WTC11 (cell line): ENCODE measurements around the gene FREM2. TPM values are rescaled to one million over a fixed set of nuclear protein-coding genes. Genes with fewer than 3 reads are reported as not detected.

ENCODE experiments used
- ATAC-seq: fragments of 200-7000 bp; cut with Tn5 transposase; 2 replicates; pipeline ENCODE4 v1.10.0; 2021; ENCODE audit warnings: mild to moderate bottlenecking, moderate library complexity
- CTCF ChIA-PET: fragments of 300-600 bp; sonication (Branson Sonifier 250); formaldehyde crosslinking; loops from one replicate; lab custom pipeline; 2021; ENCODE audit warnings: antibody characterized with exemption; lab: Charles Lee
- POLR2A ChIA-PET: fragments of 350-600 bp; sonication (Branson Sonifier 250); formaldehyde crosslinking; loops from one replicate; lab custom pipeline; 2021; ENCODE audit warnings: antibody characterized with exemption; lab: Charles Lee
- DNase-seq: peaks from one replicate; pipeline ENCODE4 v3.0.0; 2021; ENCODE audit warnings: low spot score
- H3K27ac Mint-ChIP-seq: 2 replicates; pipeline ENCODE4 v1.8.0; 2021; ENCODE audit warnings: mixed read lengths
- H3K27me3 Mint-ChIP-seq: 2 replicates; pipeline ENCODE4 v1.8.0; 2021; ENCODE audit warnings: low read depth, mild to moderate bottlenecking, moderate library complexity, mixed read lengths
- H3K36me3 Mint-ChIP-seq: 2 replicates; pipeline ENCODE4 v1.8.0; 2021; ENCODE audit warnings: mixed read lengths
- H3K4me1 Mint-ChIP-seq: 2 replicates; pipeline ENCODE4 v1.8.0; 2022; ENCODE audit warnings: mixed read lengths
- H3K4me3 Mint-ChIP-seq: 2 replicates; pipeline ENCODE4 v1.8.0; 2021; ENCODE audit warnings: mild to moderate bottlenecking, moderate library complexity, mixed read lengths
- H3K9me3 Mint-ChIP-seq: 2 replicates; pipeline ENCODE4 v1.8.0; 2021; ENCODE audit warnings: mixed read lengths
- ATF1 ChIP-seq: sonication (generic); formaldehyde crosslinking; IDR thresholded peaks from 2 replicates; pipeline ENCODE4 v1.8.1; 2023; ENCODE audit warnings: mild to moderate bottlenecking, moderate library complexity, missing genetic modification reagents
- CREB1 ChIP-seq: sonication (generic); formaldehyde crosslinking; IDR thresholded peaks from 2 replicates; pipeline ENCODE4 v1.8.0; 2023; ENCODE audit warnings: mild to moderate bottlenecking, missing genetic modification reagents
- EMX1 ChIP-seq: fragments of 250-450 bp; sonication (Bioruptor Pico); IDR thresholded peaks from 2 replicates; pipeline ENCODE4 v1.8.0; 2021; ENCODE audit warnings: mild to moderate bottlenecking
- GRHL2 ChIP-seq: fragments of 250-450 bp; sonication (Bioruptor Pico); IDR thresholded peaks from 2 replicates; pipeline ENCODE4 v1.8.0; 2022; ENCODE audit warnings: mild to moderate bottlenecking, moderate library complexity; ENCODE audit not compliant: insufficient replicate concordance, severe bottlenecking
- GTF2I ChIP-seq: fragments of 250-450 bp; sonication (Bioruptor Pico); conservative IDR thresholded peaks from 2 replicates; pipeline ENCODE4 v1.4.0; 2021; ENCODE audit warnings: mild to moderate bottlenecking
- JAZF1 ChIP-seq: fragments of 250-450 bp; sonication (Bioruptor Pico); IDR thresholded peaks from 2 replicates; pipeline ENCODE4 v1.9.0; 2021; ENCODE audit warnings: moderate library complexity, mild to moderate bottlenecking, inconsistent platforms
- KAT7 ChIP-seq: sonication (generic); formaldehyde crosslinking; IDR thresholded peaks from 2 replicates; pipeline ENCODE4 v1.8.1; 2023; ENCODE audit warnings: missing genetic modification reagents, mild to moderate bottlenecking, borderline replicate concordance
- NR3C1 ChIP-seq: sonication (generic); formaldehyde crosslinking; conservative IDR thresholded peaks from 2 replicates; pipeline ENCODE4 v1.8.1; 2023; ENCODE audit warnings: low read depth, mild to moderate bottlenecking, missing genetic modification reagents
- SMAD3 ChIP-seq: sonication (generic); formaldehyde crosslinking; IDR thresholded peaks from 2 replicates; pipeline ENCODE4 v1.8.0; 2022; ENCODE audit warnings: missing genetic modification reagents, mild to moderate bottlenecking, borderline replicate concordance
- SMAD4 ChIP-seq: sonication (generic); formaldehyde crosslinking; IDR thresholded peaks from 2 replicates; pipeline ENCODE4 v1.8.0; 2022; ENCODE audit warnings: mild to moderate bottlenecking, missing genetic modification reagents
- SOX15 ChIP-seq: fragments of 250-450 bp; sonication (Bioruptor Pico); IDR thresholded peaks from 2 replicates; pipeline ENCODE4 v1.9.0; 2021; ENCODE audit warnings: mild to moderate bottlenecking
- ZNF263 ChIP-seq: sonication (generic); formaldehyde crosslinking; IDR thresholded peaks from 2 replicates; pipeline ENCODE4 v1.8.1; 2022; ENCODE audit warnings: low read depth, mild to moderate bottlenecking, moderate library complexity, missing genetic modification reagents
- ZNF317 ChIP-seq: sonication (generic); formaldehyde crosslinking; IDR thresholded peaks from 2 replicates; pipeline ENCODE4 v1.8.1; 2023; ENCODE audit warnings: low read depth, mild to moderate bottlenecking, moderate library complexity, missing genetic modification reagents, borderline replicate concordance
- total RNA-seq: library from RNA; stranded (reverse); gene quantifications from 3 replicates; pipeline ENCODE4 v1.2.3, GENCODE V29; 2021
- TF ChIP-seq, protein P1 (sequence below): sonication (generic); formaldehyde crosslinking; IDR thresholded peaks from 2 replicates; pipeline ENCODE4 v1.8.1; 2022; ENCODE audit warnings: low read depth, mild to moderate bottlenecking, moderate library complexity, missing genetic modification reagents, borderline replicate concordance
- TF ChIP-seq, protein P2 (sequence below): sonication (generic); formaldehyde crosslinking; IDR thresholded peaks from 2 replicates; pipeline ENCODE4 v1.8.0; 2022; ENCODE audit warnings: missing genetic modification reagents
- TF ChIP-seq, protein P3 (sequence below): sonication (generic); formaldehyde crosslinking; IDR thresholded peaks from 2 replicates; pipeline ENCODE4 v1.8.1; 2023; ENCODE audit warnings: mild to moderate bottlenecking, missing genetic modification reagents

Gene FREM2
- total RNA-seq, 1 experiment from 2014 or later: 23.7 TPM

DNA sequence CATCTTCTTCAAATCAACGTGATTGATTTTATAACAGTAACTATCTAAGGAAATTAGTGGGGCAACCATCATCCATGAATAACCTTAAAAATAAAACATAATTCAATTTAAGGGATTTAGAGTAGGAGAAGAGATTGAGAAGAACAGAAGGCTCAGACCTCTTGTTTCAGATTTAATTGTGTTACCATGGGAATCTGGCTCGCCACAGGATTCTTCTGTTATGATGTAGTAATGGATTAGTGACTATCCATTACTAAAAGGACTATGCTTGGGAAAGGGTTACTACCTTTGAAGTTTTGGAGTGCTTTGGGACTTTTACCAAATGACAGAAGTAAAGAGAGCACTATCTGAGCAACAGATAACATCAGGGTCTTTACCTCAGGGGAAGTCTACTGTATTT, 13.2 kb downstream of the FREM2 start (continued):
- TF ChIP-seq, protein P1, sequence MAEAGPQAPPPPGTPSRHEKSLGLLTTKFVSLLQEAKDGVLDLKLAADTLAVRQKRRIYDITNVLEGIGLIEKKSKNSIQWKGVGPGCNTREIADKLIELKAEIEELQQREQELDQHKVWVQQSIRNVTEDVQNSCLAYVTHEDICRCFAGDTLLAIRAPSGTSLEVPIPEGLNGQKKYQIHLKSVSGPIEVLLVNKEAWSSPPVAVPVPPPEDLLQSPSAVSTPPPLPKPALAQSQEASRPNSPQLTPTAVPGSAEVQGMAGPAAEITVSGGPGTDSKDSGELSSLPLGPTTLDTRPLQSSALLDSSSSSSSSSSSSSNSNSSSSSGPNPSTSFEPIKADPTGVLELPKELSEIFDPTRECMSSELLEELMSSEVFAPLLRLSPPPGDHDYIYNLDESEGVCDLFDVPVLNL: no peak
- TF ChIP-seq NR3C1 (CRISPR knock-in tag) (no peak), GRHL2 (CRISPR knock-in tag) (no peak), ZNF263 (CRISPR knock-in tag) (no peak), CREB1 (no peak), ZNF317 (CRISPR knock-in tag) (no peak), KAT7 (CRISPR knock-in tag) (no peak)

GRCh38 chr13:38702669-38703068, 15.8 kb downstream of the FREM2 start:
- DNase-seq (no peak), ATAC-seq (no peak)
- peaks cover 4% of the 10 kb centered on the region; the same call in 1 of the 2 replicates for H3K36me3 Mint-ChIP-seq
- no peak overlapping the region for H3K27ac Mint-ChIP-seq
- POLR2A ChIA-PET: no interaction called here
- H3K27me3 Mint-ChIP-seq: no peaks in the 10 kb centered on the region
- CTCF ChIA-PET: no interaction called here
- no peak overlapping the region for H3K4me3 Mint-ChIP-seq
- peaks cover 21% of the 10 kb centered on the region for H3K4me1 Mint-ChIP-seq
- H3K9me3 Mint-ChIP-seq: no peaks in the 10 kb centered on the region
- TF ChIP-seq ATF1: no peak
- no peak for TF ChIP-seq SMAD4 (CRISPR knock-in tag)
- TF ChIP-seq, protein P2, sequence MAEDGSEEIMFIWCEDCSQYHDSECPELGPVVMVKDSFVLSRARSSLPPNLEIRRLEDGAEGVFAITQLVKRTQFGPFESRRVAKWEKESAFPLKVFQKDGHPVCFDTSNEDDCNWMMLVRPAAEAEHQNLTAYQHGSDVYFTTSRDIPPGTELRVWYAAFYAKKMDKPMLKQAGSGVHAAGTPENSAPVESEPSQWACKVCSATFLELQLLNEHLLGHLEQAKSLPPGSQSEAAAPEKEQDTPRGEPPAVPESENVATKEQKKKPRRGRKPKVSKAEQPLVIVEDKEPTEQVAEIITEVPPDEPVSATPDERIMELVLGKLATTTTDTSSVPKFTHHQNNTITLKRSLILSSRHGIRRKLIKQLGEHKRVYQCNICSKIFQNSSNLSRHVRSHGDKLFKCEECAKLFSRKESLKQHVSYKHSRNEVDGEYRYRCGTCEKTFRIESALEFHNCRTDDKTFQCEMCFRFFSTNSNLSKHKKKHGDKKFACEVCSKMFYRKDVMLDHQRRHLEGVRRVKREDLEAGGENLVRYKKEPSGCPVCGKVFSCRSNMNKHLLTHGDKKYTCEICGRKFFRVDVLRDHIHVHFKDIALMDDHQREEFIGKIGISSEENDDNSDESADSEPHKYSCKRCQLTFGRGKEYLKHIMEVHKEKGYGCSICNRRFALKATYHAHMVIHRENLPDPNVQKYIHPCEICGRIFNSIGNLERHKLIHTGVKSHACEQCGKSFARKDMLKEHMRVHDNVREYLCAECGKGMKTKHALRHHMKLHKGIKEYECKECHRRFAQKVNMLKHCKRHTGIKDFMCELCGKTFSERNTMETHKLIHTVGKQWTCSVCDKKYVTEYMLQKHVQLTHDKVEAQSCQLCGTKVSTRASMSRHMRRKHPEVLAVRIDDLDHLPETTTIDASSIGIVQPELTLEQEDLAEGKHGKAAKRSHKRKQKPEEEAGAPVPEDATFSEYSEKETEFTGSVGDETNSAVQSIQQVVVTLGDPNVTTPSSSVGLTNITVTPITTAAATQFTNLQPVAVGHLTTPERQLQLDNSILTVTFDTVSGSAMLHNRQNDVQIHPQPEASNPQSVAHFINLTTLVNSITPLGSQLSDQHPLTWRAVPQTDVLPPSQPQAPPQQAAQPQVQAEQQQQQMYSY (CRISPR knock-in tag): no peak

GRCh38 chr13:38703255-38703654, 16.4 kb downstream of the FREM2 start:
- TF ChIP-seq EMX1 (CRISPR knock-in tag) (no peak), ZNF317 (CRISPR knock-in tag) (no peak), SMAD4 (CRISPR knock-in tag) (no peak), GTF2I (CRISPR knock-in tag) (no peak), SMAD3 (CRISPR knock-in tag) (no peak), SOX15 (CRISPR knock-in tag) (no peak), JAZF1 (CRISPR knock-in tag) (no peak)
- TF ChIP-seq, protein P3, sequence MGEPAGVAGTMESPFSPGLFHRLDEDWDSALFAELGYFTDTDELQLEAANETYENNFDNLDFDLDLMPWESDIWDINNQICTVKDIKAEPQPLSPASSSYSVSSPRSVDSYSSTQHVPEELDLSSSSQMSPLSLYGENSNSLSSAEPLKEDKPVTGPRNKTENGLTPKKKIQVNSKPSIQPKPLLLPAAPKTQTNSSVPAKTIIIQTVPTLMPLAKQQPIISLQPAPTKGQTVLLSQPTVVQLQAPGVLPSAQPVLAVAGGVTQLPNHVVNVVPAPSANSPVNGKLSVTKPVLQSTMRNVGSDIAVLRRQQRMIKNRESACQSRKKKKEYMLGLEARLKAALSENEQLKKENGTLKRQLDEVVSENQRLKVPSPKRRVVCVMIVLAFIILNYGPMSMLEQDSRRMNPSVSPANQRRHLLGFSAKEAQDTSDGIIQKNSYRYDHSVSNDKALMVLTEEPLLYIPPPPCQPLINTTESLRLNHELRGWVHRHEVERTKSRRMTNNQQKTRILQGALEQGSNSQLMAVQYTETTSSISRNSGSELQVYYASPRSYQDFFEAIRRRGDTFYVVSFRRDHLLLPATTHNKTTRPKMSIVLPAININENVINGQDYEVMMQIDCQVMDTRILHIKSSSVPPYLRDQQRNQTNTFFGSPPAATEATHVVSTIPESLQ: no peak

More at GRCh38 chr13:38703255-38703654, 16.4 kb downstream of the FREM2 start:
- Mint-ChIP-seq H3K4me1 (peaks cover 21% of the 10 kb centered on the region), H3K27ac (no peak overlapping the region), H3K4me3 (no peak overlapping the region), H3K27me3 (no peaks in the 10 kb centered on the region), H3K36me3 (peaks cover 4% of the 10 kb centered on the region; the same call in 1 of the 2 replicates), H3K9me3 (no peaks in the 10 kb centered on the region)
- ChIA-PET POLR2A (no interaction called here), CTCF (no interaction called here)
- DNase-seq (no peak), ATAC-seq (no peak)
